ENCODE data around the gene MYBPC3. TPM values are rescaled to one million over a fixed set of nuclear protein-coding genes. Genes with fewer than 3 reads are reported as not detected.

MYBPC3 gene
- polyA plus RNA-seq, 3 donors = 0.03 to 7.8 TPM; not detected in 1

DNA sequence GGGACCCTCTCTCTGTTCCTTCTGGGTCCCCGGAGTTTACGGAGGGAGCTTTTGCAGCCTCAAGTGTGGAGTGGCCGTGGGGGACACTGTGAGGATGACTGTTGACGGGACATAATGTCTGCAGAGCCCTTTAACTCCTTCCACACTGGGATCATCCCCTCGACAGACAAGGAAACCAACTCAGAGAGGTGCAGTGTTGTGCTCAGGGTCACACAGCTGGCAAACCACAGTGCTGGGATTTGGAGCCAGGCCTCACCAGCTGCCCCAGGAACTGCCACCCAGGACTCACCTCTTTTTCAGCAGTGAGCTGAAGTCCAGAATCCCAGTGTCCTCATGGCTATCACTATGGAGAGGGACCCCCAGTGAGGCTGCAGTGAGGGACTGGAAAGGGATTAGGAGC lies 5.4 kb downstream of the MYBPC3 start:
- no peak overlapping the region for H2AFZ ChIP-seq (ENCODE audit: insufficient read depth, low read depth, low read length, poor library complexity, severe bottlenecking)
- H3K27me3 ChIP-seq (ENCODE audit: control insufficient read depth in 2 of 2, insufficient read depth in 2 of 2, low read length in 2 of 2) = no peaks in the 10 kb centered on the region
- Mint-ChIP-seq H3K36me3 (peaks cover 24 to 53% of the 10 kb centered on the region in 2 donors), H3K4me1 (peaks cover 3% of the 10 kb centered on the region), H3K27me3 (ENCODE audit: low read depth in 3 of 3) (peaks cover 0 to 7% (median 3%) of the 10 kb centered on the region in 3 donors), H3K27ac (no peak overlapping the region), H3K4me3 (no peak overlapping the region), H3K9me3 (peaks cover 0 to 2% (median 0%) of the 10 kb centered on the region in 7 donors)
- H3K4me2 ChIP-seq (replicated peaks; ENCODE audit: extremely low read depth, low read length, poor library complexity, severe bottlenecking) = no peak overlapping the region
- WGBS (ENCODE audit: insufficient coverage) = 100% methylated on average over 1 of the region's 5 CpGs
- no peaks in the 10 kb centered on the region for H3K9me3 ChIP-seq (replicated peaks in 1 of 2; ENCODE audit: control insufficient read depth in 1 of 2, insufficient read depth in 1 of 2, low read length in 2 of 2)
- H3K9ac ChIP-seq (ENCODE audit: insufficient read depth, low read length, poor library complexity, severe bottlenecking) = no peak overlapping the region
- H3K4me1 ChIP-seq (ENCODE audit: control insufficient read depth in 1 of 2, insufficient read depth in 2 of 2, low read length in 2 of 2) = no peaks in the 10 kb centered on the region
- no peak overlapping the region for H3K4me3 ChIP-seq (replicated peaks in 1 of 3; ENCODE audit: low read depth in 2 of 3, low read length in 3 of 3)
- no peaks in the 10 kb centered on the region for H3K79me2 ChIP-seq (ENCODE audit: insufficient read depth, low read length)
- TF ChIP-seq, protein P1, sequence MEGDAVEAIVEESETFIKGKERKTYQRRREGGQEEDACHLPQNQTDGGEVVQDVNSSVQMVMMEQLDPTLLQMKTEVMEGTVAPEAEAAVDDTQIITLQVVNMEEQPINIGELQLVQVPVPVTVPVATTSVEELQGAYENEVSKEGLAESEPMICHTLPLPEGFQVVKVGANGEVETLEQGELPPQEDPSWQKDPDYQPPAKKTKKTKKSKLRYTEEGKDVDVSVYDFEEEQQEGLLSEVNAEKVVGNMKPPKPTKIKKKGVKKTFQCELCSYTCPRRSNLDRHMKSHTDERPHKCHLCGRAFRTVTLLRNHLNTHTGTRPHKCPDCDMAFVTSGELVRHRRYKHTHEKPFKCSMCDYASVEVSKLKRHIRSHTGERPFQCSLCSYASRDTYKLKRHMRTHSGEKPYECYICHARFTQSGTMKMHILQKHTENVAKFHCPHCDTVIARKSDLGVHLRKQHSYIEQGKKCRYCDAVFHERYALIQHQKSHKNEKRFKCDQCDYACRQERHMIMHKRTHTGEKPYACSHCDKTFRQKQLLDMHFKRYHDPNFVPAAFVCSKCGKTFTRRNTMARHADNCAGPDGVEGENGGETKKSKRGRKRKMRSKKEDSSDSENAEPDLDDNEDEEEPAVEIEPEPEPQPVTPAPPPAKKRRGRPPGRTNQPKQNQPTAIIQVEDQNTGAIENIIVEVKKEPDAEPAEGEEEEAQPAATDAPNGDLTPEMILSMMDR (IDR thresholded peaks at IDR 0.05) = no peak
- H3K36me3 ChIP-seq (replicated peaks in 1 of 2; ENCODE audit: control insufficient read depth in 1 of 2, insufficient read depth in 2 of 2, low read length in 2 of 2) = peaks cover 8 to 45% of the 10 kb centered on the region in 2 donors
- no peak for DNase-seq
- intact Hi-C loops (cut with micrococcal nuclease) = no loop called here
- peaks cover 34% of the 10 kb centered on the region for H4K20me1 ChIP-seq (ENCODE audit: insufficient read depth, low read length)
- no peak overlapping the region for H3K27ac ChIP-seq (ENCODE audit: low read depth in 1 of 2, low read length in 2 of 2)

DNA sequence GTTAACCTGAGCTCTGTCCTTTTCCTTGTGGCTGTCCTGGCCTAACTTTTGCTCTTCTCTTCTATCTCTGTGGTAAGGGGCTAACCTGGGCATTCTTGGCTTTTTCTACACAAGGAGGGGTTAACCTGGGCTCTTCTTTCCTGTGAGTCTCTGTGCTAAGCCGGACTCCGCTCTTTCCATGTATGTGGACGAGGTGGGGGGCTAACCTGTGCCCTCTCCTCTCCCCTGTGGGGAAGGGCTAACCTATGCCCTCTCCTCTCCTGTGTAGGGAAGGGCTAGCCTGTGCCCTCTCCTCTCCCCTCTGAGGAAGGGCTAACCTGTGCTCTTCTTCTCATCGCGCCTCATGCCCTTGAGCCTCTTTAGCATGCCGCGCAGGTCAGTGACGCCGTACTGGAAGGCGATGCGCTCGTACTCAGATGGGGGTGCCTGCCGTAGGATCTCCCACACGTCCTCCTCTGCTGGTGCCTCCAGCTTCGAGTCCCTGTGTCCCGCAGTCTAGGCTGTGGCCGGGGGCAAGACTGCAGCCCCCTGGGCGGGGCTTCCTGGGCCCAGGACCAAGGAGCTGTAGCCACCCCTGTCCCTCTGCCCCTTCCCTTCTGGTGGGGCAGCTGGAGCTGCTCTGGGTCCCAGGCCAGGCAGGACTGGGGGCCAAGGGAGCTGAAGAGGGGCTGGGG lies 6.5 kb downstream of the MYBPC3 start:
- WGBS (ENCODE audit: insufficient coverage) = 95% methylated on average over 12 of the region's 18 CpGs
- Histone ChIP-seq H3K79me2 (ENCODE audit: insufficient read depth, low read length) (no peaks in the 10 kb centered on the region), H3K36me3 (replicated peaks in 1 of 2; ENCODE audit: control insufficient read depth in 1 of 2, insufficient read depth in 2 of 2, low read length in 2 of 2) (peaks cover 11 to 51% of the 10 kb centered on the region in 2 donors), H3K27me3 (ENCODE audit: control insufficient read depth in 2 of 2, insufficient read depth in 2 of 2, low read length in 2 of 2) (no peaks in the 10 kb centered on the region), H4K20me1 (ENCODE audit: insufficient read depth, low read length) (peaks cover 23% of the 10 kb centered on the region), H3K27ac (ENCODE audit: low read depth in 1 of 2, low read length in 2 of 2) (no peak overlapping the region), H2AFZ (ENCODE audit: insufficient read depth, low read depth, low read length, poor library complexity, severe bottlenecking) (no peak overlapping the region), H3K4me1 (ENCODE audit: control insufficient read depth in 1 of 2, insufficient read depth in 2 of 2, low read length in 2 of 2) (no peaks in the 10 kb centered on the region), H3K4me2 (replicated peaks; ENCODE audit: extremely low read depth, low read length, poor library complexity, severe bottlenecking) (no peak overlapping the region), H3K4me3 (replicated peaks in 1 of 3; ENCODE audit: low read depth in 2 of 3, low read length in 3 of 3) (no peak overlapping the region), H3K9me3 (replicated peaks in 1 of 2; ENCODE audit: control insufficient read depth in 1 of 2, insufficient read depth in 1 of 2, low read length in 2 of 2) (no peaks in the 10 kb centered on the region), H3K9ac (ENCODE audit: insufficient read depth, low read length, poor library complexity, severe bottlenecking) (no peak overlapping the region)
- Mint-ChIP-seq H3K9me3 (peaks cover 0 to 2% (median 0%) of the 10 kb centered on the region in 7 donors), H3K27ac (peak overlapping the region in 1 of 7 donors; percentile 13), H3K4me3 (no peak overlapping the region), H3K36me3 (peaks cover 27 to 57% of the 10 kb centered on the region in 2 donors), H3K4me1 (peaks cover 3% of the 10 kb centered on the region), H3K27me3 (ENCODE audit: low read depth in 3 of 3) (peaks cover 0 to 5% (median 3%) of the 10 kb centered on the region in 3 donors)
- TF ChIP-seq, protein P1 (IDR thresholded peaks at IDR 0.05) = no peak
- intact Hi-C loops (cut with micrococcal nuclease) = no loop called here
- DNase-seq = no peak

Data from CD14-positive monocyte (primary cell).